K562 (cell line): ENCODE data around the gene TRIM2. TPM values are rescaled to one million over a fixed set of nuclear protein-coding genes. Genes with fewer than 3 reads are reported as not detected.

ENCODE experiments used
- ATAC-seq: fragments of 200-7000 bp; cut with Tn5 transposase; 3 replicates; pipeline ENCODE4 v1.9.1; 2020; ENCODE audit warnings: moderate library complexity
- BruUV-seq: library from RNA; stranded (reverse); fragments of 400-500 nt; replicated peaks from 2 replicates; lab custom pipeline; 2021; lab: Mats Ljungman, UMichigan
- CTCF ChIA-PET: fragments of 300-600 bp; formaldehyde crosslinking; extraction: SDS; loops from one replicate; lab custom pipeline; 2021; ENCODE audit warnings: low intra/inter-chr PET ratio; lab: Yijun Ruan, JAX
- POLR2A ChIA-PET: fragments of 300-600, 350-650 bp; sonication (Branson Sonifier 250); formaldehyde crosslinking; extraction: SDS; loops from one replicate; lab custom pipeline; 2021; ENCODE audit warnings: antibody characterized with exemption, inconsistent platforms; lab: Yijun Ruan, JAX
- DNase-seq, 4 experiments: peaks; one replicate each; pipeline versions ENCODE4 v3.0.0 to v3.0.0-alpha.2; 2011 to 2018; ENCODE audit warnings: low spot score in 3 of 4, mixed read lengths in 3 of 4; ENCODE audit errors: extremely low read depth in 1 of 4
- FAIRE-seq: peaks from 2 replicates; lab custom pipeline; 2011; peaks lifted over from hg19 to GRCh38; lab: Jason Lieb, UNC
- H2AFZ ChIP-seq: 2 replicates; pipeline ENCODE4 v1.6.0; 2011; ENCODE audit warnings: low read depth, low read length, control low read depth, inconsistent platforms
- H3K27ac ChIP-seq: fragments of 200-600 bp; 3 replicates; pipeline ENCODE4 v1.8.0; 2011; ENCODE audit warnings: low read depth, mild to moderate bottlenecking, control low read depth, inconsistent platforms, low read length, moderate library complexity, mixed read lengths; ENCODE audit errors: extremely low read depth
- H3K27me3 ChIP-seq, 2 experiments: fragments of 300-600 bp in 1 of 2; 2 replicates in 1 of 2; 3 replicates in 1 of 2; pipeline versions ENCODE4 v1.6.0 to v1.8.0; 2011; ENCODE audit warnings: inconsistent platforms in 2 of 2, low read length in 2 of 2, mild to moderate bottlenecking in 1 of 2, mixed read lengths in 1 of 2, moderate library complexity in 1 of 2; ENCODE audit not compliant: control insufficient read depth in 2 of 2, insufficient read depth in 2 of 2
- H3K36me3 ChIP-seq: fragments of 300-600 bp; 3 replicates; pipeline ENCODE4 v1.8.0; 2011; ENCODE audit warnings: mild to moderate bottlenecking, low read length, inconsistent platforms; ENCODE audit not compliant: control insufficient read depth, insufficient read depth
- H3K4me1 ChIP-seq, 2 experiments: fragments of 200-600 bp in 1 of 2; replicated peaks in 1 of 2; 2 replicates in 1 of 2; 3 replicates in 1 of 2; pipeline versions ENCODE4 v1.5.1 to v1.8.0; 2011; ENCODE audit warnings: inconsistent platforms in 2 of 2, low read length in 2 of 2, mild to moderate bottlenecking in 1 of 2, mixed read lengths in 1 of 2, moderate library complexity in 1 of 2; ENCODE audit not compliant: control insufficient read depth in 2 of 2, insufficient read depth in 2 of 2
- H3K4me2 ChIP-seq: 2 replicates; pipeline ENCODE4 v1.6.1; 2011; ENCODE audit warnings: low read length, control low read depth, inconsistent platforms, mixed read lengths; ENCODE audit not compliant: insufficient read depth
- H3K4me3 ChIP-seq: fragments of 200-600 bp; sonication (generic), shearing (Covaris generic); 2 replicates; pipeline ENCODE4 v1.5.1; 2016; ENCODE audit warnings: control low read depth, inconsistent platforms
- H3K79me2 ChIP-seq: fragments of 200-600 bp; 3 replicates; pipeline ENCODE4 v1.8.0; 2011; ENCODE audit warnings: low read length, inconsistent platforms; ENCODE audit not compliant: control insufficient read depth, insufficient read depth
- H3K9ac ChIP-seq, 2 experiments: 2 replicates each; pipeline versions ENCODE4 v1.6.0 to v1.6.1; 2011; ENCODE audit warnings: low read depth in 2 of 2, low read length in 2 of 2, control low read depth in 1 of 2, inconsistent platforms in 1 of 2, mild to moderate bottlenecking in 1 of 2, mixed read lengths in 1 of 2; ENCODE audit not compliant: insufficient read depth in 1 of 2
- H3K9me1 ChIP-seq: one replicate; pipeline ENCODE4 v1.6.0; 2011; ENCODE audit warnings: inconsistent platforms, mild to moderate bottlenecking, low read length, moderate library complexity; ENCODE audit not compliant: control insufficient read depth, insufficient read depth
- H3K9me3 ChIP-seq: replicated peaks from 2 replicates; pipeline ENCODE4 v1.5.1; 2011; ENCODE audit warnings: low read depth, low read length, inconsistent platforms; ENCODE audit not compliant: control insufficient read depth, insufficient read depth
- H4K20me1 ChIP-seq: replicated peaks from 2 replicates; pipeline ENCODE4 v1.6.1; 2011; ENCODE audit warnings: low read length, inconsistent platforms, mixed read lengths; ENCODE audit not compliant: control insufficient read depth, insufficient read depth
- EGR1 ChIP-seq: fragments of 450-650 bp; conservative IDR thresholded peaks from 2 replicates; pipeline ENCODE4 v1.6.1; 2017; ENCODE audit warnings: mild to moderate bottlenecking
- PTRF ChIP-seq: fragments of 450-650 bp; IDR thresholded peaks from 2 replicates; pipeline ENCODE4 v1.6.1; 2016; ENCODE audit warnings: mild to moderate bottlenecking, missing genetic modification characterization, missing compliant biosample characterization
- WGBS: fragments of 100-300 bp; shearing (Covaris generic); methylation state at CpG from one replicate; pipeline ENCODE4 v1.1.6; 2016; ENCODE audit warnings: low coverage, mixed read lengths; ENCODE audit not compliant: insufficient coverage; ENCODE audit errors: missing lambda C conversion rate; 5-methylcytosine and 5-hydroxymethylcytosine counted together
- in situ Hi-C: fragments of 300-500 bp; cut with MboI; formaldehyde crosslinking; loops from 4 replicates; pipeline ENCODE4 v1.15.0; 2018; ENCODE audit warnings: inconsistent platforms, mixed read lengths
- intact Hi-C: fragments of 100-400 bp; cut with micrococcal nuclease; formaldehyde crosslinking; loops from 2 replicates; pipeline ENCODE4 v1.14.2; 2022
- polyA plus RNA-seq, 8 experiments: library from polyadenylated mRNA; depleted of rRNA in 4 of 8; stranded (reverse) in 5 of 8; unstranded in 3 of 8; fragments of >200 nt; fragmentation: Nextera tagmentation in 2 of 8; fragmentation: Illumina TruSeq in 1 of 8; extraction: Ambion mirVana in 2 of 8; extraction: Trizol in 1 of 8; gene quantifications; 2 replicates each; pipeline versions ENCODE4 v1.2.1 to v1.2.3, GENCODE V29; 2011 to 2014; ENCODE audit warnings: inconsistent platforms in 1 of 8, missing spikeins in 1 of 8
- total RNA-seq, 7 experiments: library from RNA; depleted of rRNA in 6 of 7; stranded (reverse); fragments of >200 nt in 6 of 7; fragmentation: Illumina TruSeq in 2 of 7; extraction: Trizol in 2 of 7; gene quantifications; 2 replicates each; pipeline versions ENCODE4 v1.2.1 to v1.2.3, GENCODE V29; 2011 to 2021; ENCODE audit warnings: low replicate concordance in 1 of 7
- TF ChIP-seq, protein P1 (sequence below), 3 experiments: fragments of 200-800 bp in 1 of 3; fragments of 250-450 bp in 1 of 3; fragments of 450-650 bp in 1 of 3; sonication (Bioruptor Pico) in 1 of 3; sonication (Bioruptor generic) in 1 of 3; formaldehyde crosslinking in 1 of 3; IDR thresholded peaks; 2 replicates each; pipeline versions ENCODE4 v1.6.1 to v1.8.0; 2016 to 2022; ENCODE audit warnings: mild to moderate bottlenecking in 2 of 3, missing genetic modification characterization in 2 of 3, missing compliant biosample characterization in 1 of 3, moderate library complexity in 1 of 3
- TF ChIP-seq, protein P2 (sequence below): fragments of 450-650 bp; formaldehyde crosslinking; IDR thresholded peaks from 2 replicates; pipeline ENCODE4 v1.4.0; 2020; ENCODE audit warnings: mild to moderate bottlenecking, mixed read lengths

Gene TRIM2
- total and polyA plus RNA-seq, 9 of the 15 experiments (the other 6 are each of a cell fraction or from before 2014, with no cell fraction given) = 0.01 to 0.41 (median 0.13) TPM; not detected in 1

DNA sequence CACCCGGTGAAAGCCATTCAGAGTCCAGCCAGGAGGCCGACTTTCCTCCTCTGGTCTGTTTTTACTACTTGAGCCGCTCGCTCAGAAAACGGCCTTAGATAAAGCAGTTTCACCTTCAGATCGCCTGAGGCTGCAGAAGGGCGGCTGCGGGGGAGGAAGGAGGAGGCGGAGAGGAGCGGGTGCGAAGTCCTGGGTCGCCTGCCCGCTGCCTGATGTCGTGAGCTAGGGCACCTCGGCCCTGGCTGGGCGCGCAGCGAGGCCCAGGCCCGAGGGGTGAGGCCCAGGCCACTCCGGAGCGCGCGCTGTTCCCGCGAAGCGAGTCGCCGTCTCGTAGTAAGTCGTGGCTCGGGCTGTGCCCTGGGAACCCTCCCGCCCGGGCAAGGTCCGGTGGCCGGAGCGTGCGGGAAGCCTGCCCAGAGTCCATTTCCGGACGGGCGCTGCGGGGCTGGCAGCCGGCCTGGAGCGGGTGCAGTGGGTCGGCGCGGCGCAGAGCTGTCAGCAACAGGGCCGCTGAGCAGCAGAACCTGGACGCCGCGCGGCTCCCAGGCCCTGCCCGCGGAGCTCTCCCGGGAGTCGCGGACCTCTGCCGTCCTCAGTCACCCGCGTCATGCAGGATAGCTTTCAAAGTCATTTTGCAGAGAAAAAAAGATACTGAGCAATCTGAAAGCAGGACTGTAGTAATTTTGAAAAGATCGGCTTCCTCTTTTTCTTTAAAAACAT lies 18.6 kb downstream of the TRIM2 start:
- no peaks in the 10 kb centered on the region for H3K79me2 ChIP-seq
- TF ChIP-seq, protein P1, sequence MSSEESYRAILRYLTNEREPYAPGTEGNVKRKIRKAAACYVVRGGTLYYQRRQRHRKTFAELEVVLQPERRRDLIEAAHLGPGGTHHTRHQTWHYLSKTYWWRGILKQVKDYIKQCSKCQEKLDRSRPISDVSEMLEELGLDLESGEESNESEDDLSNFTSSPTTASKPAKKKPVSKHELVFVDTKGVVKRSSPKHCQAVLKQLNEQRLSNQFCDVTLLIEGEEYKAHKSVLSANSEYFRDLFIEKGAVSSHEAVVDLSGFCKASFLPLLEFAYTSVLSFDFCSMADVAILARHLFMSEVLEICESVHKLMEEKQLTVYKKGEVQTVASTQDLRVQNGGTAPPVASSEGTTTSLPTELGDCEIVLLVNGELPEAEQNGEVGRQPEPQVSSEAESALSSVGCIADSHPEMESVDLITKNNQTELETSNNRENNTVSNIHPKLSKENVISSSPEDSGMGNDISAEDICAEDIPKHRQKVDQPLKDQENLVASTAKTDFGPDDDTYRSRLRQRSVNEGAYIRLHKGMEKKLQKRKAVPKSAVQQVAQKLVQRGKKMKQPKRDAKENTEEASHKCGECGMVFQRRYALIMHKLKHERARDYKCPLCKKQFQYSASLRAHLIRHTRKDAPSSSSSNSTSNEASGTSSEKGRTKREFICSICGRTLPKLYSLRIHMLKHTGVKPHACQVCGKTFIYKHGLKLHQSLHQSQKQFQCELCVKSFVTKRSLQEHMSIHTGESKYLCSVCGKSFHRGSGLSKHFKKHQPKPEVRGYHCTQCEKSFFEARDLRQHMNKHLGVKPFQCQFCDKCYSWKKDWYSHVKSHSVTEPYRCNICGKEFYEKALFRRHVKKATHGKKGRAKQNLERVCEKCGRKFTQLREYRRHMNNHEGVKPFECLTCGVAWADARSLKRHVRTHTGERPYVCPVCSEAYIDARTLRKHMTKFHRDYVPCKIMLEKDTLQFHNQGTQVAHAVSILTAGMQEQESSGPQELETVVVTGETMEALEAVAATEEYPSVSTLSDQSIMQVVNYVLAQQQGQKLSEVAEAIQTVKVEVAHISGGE (CRISPR knock-in tag; IDR thresholded peaks at IDR 0.05) = peak in 1 of 3 experiments; percentile 26; a peak in 1 of 6 replicates
- TF ChIP-seq EGR1 (0 out of 2 replicates have a peak, but pooled peaks have one; percentile 24), PTRF (tag) (no peak)
- TF ChIP-seq, protein P2, sequence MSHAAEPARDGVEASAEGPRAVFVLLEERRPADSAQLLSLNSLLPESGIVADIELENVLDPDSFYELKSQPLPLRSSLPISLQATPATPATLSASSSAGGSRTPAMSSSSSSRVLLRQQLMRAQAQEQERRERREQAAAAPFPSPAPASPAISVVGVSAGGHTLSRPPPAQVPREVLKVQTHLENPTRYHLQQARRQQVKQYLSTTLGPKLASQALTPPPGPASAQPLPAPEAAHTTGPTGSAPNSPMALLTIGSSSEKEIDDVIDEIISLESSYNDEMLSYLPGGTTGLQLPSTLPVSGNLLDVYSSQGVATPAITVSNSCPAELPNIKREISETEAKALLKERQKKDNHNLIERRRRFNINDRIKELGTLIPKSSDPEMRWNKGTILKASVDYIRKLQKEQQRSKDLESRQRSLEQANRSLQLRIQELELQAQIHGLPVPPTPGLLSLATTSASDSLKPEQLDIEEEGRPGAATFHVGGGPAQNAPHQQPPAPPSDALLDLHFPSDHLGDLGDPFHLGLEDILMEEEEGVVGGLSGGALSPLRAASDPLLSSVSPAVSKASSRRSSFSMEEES (CRISPR knock-in tag) = no peak
- TF ChIP-seq, all 486 proteins: peak for 2
- Histone ChIP-seq H3K4me1 (peaks cover 0 to 10% of the 10 kb centered on the region in 2 experiments; a peak in 3 of 5 replicates), H3K4me2 (no peak overlapping the region), H4K20me1 (no peaks in the 10 kb centered on the region), H3K27me3 (peaks cover 29 to 34% of the 10 kb centered on the region in 2 experiments), H3K9me3 (no peaks in the 10 kb centered on the region), H2AFZ (0 out of 2 replicates have a peak overlapping the region, but pooled peaks have one; percentile 2), H3K9ac (peak overlapping the region in 1 of 2 experiments; percentile 76; a peak in 1 of 4 replicates), H3K4me3 (no peak overlapping the region), H3K9me1 (no peaks in the 10 kb centered on the region), H3K27ac (no peak overlapping the region), H3K36me3 (no peaks in the 10 kb centered on the region)
- ATAC-seq (peak; percentile 69), FAIRE-seq (no peak), DNase-seq (peak in 1 of 4 experiments; percentile 12)
- no TSS peak for BruUV-seq
- POLR2A ChIA-PET = interaction anchor here (0.7 to 1.2 kb wide), 2 partner anchors 10 to 26 kb away, joined by 3 read pairs; no protein-coding TSS in a partner anchor
- WGBS = 13% methylated on average over 37 of the region's 61 CpGs
- CTCF ChIA-PET = interaction anchor here (0.6 kb wide), 1 partner anchor 91 kb away, joined by 3 read pairs; no protein-coding TSS in a partner anchor
- intact Hi-C loops = no loop called here
- in situ Hi-C loops = no loop called here
